Measurements from ENCODE around the gene MARCHF10. TPM values are rescaled to one million over a fixed set of nuclear protein-coding genes. Genes with fewer than 3 reads are reported as not detected.

MARCHF10 gene
- total RNA-seq, 1 donor from 2014 or later, result not detected

DNA sequence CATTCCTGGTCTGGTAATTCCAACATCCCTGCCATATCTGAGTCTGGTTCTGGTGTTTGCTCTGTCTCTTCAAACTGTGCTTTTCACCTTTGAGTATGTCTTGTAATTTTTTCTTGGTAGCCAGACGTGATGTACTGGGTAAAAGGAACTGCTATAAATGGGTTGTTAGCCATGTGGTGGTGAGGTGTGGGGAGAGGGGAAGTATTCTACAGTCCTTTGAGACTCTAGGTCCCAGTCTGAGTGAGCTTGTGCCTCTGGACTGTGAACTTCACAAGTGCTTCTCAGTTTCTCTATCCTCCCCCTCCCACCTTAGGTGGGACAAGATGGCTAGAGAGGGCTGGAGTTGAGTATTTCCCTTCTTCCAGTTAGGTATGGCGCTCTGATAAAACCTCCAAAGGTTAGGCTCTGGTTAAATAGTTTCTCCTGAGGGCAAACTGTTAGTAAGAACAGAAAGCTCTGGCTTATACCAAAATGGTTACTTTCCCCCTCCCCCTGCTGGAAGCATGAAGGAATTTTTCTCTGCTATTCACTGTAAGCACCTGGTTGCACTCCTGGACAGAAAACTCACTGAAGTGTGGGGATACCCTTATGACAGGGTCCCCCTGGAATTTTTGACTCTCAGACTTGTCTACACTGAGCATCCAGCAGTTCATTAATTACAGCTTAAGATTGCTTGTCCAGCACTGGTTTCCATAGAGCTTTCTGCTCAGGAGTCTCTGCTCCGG lies 87.8 kb downstream of the MARCHF10 start:
- no peak for DNase-seq (ENCODE audit: extremely low read depth, low read depth, low spot score)

DNA sequence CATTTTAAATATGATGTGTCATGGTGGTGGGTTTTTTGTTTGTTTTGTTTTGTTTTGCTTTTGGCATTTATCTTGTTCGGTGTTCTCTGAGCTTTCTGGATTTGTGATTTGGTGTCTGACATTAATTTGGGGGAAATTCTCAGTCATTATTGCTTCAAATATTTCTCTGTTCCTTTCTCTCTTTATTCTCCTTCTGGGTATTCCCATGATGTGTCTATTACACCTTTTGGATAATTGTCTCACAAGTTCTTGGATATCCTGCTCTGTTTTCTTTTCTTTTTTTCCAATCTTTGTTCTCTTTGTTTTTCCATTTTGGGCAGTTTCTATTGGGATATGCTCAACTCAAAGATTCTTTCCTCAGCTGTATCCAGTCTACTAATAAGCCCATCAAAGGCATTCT lies 88.5 kb downstream of the MARCHF10 start:
- no peak for DNase-seq (ENCODE audit: extremely low read depth, low read depth, low spot score)

DNA sequence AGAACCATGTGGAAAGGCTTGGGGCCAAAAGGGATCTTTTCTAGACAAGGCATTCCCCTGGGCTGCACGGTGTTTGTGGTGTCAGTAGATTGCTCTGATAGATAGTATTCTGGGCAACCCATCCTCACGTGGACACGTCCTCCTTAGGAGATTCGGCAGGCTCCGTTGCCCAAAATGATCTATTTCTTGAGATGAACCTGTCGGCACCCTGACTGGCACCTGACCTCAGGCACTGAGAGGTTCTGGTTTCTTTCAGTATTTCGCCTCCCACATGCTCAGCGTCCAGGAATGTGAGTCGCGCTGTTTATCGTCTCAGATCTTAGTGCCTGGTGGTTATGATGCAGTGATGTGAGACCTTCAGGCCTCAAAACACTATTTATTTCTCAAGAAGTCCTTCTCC lies 89.7 kb downstream of the MARCHF10 start:
- no peak for DNase-seq (ENCODE audit: extremely low read depth, low read depth, low spot score)

DNA sequence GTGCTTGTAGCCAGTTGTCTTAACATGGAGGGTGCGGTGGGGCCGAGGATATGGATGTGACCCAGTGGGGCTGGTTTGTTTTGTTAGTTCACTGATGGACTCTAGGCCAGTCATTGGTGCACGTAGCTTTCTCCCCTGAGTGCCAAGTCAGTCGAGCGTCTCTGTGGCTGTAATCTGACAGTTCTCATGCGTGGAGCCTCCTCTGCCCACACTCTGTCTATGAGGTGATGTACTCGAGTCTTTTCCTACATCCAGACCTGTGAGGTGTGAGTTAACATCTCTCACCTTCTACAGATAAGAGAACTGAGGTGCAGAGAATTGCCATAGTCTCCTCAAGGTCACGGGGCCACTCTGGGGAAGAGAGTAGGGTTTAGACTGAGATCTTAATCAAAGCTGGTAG lies 90.2 kb downstream of the MARCHF10 start:
- DNase-seq (ENCODE audit: extremely low read depth, low read depth, low spot score), result no peak

DNA sequence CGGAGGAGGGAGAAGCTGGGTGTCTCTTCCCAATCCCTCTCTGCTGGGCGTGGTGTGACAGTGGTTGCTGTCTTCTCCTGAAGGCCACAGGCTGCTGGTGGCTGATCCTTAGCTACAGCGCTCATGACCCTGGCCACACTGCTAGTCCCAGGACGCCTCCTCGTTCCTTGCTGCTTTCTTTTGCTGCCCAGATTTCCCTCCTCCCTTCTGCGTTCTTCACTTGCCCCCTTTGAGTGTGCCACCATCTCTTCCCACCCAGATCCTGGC lies 90.6 kb downstream of the MARCHF10 start:
- DNase-seq (ENCODE audit: extremely low read depth, low read depth, low spot score), result no peak

DNA sequence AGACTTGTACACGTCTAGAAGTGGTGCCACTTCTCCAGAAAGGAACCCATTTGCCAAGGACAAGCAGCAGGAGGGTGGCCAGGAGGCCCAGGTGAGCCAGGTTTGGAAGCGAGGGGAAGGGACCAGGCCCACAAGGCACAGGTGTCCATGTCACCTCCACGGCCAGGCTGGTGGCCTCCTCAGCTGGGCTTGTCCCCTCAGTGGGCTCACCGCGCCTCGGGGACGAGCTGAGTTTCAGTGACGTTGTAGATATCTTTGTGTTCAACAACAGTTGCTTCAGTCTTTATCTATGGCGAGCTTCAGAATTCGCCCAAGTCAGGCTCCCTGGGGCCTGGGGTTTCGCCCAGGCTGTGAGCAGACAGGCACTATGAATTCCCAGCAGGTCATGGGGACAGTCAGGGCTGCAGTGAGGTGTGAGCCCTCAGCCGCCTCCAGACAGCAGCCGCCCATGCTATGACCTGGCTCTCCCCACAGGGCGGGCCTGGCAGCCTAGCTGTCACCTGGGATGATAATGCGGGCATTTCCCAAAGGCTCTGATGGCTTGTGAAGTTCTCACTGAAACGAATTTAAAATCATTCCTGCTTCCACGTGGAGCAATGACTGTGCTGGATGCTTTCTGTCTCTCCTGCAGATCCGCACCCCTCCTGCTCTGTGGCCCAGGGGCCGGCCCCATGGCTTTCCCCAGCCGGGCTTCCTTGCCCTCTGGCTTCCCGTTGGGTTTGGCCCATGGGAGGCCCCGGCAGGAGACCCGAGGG lies 91.1 kb downstream of the MARCHF10 start:
- DNase-seq (ENCODE audit: extremely low read depth, low read depth, low spot score), result no peak

DNA sequence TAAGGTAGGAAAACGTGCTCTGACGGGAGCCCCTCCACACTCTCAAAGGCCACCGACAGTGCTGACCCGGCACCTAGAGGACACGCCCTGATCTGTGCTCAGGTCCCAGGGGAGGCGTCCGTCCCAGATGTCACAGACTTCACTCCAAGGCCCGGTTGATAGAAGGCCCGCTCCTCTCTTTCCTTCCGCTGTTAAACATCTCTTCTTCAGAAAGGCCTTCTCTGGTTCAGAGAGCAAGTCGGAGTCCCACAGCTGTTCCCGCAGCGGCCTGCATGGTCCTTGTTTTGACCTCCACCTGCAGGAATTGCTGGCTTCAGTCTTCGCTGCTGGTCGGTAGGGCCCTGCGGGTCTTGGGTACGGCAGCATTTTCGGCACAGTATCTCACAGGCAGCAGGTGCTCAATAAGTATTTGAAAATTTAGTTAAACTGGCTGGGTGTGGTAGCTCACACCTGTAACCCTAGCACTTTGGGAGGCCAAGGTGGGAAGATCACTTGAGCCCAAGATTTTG lies 92.2 kb downstream of the MARCHF10 start:
- DNase-seq (ENCODE audit: extremely low read depth, low read depth, low spot score), result no peak

DNA sequence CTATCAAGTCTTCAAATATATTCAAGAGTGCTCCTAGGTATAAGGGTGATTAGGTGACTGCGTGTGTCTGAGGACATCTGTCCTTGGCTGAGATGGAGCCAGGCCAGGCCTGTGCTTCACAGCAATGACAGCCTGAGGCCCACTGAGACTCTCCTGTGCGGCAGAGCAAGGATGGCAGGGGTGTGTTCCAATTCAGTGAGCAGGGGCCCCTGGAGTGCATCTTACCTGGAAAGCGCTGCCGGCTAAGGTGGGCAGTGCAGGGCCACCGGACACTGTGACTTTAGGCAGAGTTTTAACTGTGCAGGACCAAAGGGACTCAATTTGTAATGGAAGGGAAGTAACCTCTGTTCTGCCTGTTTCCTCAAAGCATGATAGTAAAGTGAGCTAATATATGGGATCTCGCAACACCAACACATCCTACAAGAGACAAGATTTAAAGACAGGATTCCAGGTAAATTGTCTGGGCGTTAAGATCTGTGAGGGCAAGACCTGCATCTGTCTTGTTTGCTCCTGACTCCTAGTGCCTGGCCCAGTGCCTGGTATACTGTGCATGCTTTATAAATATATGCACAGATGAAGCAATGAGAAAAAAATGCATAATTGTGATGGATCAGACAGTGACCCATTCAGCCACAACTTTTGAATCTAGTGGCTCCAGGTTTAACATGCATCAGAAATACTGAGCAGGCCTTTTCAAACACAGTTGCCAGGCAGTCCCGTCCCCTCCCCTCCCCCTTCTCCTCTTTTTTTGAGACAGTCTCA lies 93.9 kb downstream of the MARCHF10 start:
- DNase-seq (ENCODE audit: extremely low read depth, low read depth, low spot score), result no peak

DNA sequence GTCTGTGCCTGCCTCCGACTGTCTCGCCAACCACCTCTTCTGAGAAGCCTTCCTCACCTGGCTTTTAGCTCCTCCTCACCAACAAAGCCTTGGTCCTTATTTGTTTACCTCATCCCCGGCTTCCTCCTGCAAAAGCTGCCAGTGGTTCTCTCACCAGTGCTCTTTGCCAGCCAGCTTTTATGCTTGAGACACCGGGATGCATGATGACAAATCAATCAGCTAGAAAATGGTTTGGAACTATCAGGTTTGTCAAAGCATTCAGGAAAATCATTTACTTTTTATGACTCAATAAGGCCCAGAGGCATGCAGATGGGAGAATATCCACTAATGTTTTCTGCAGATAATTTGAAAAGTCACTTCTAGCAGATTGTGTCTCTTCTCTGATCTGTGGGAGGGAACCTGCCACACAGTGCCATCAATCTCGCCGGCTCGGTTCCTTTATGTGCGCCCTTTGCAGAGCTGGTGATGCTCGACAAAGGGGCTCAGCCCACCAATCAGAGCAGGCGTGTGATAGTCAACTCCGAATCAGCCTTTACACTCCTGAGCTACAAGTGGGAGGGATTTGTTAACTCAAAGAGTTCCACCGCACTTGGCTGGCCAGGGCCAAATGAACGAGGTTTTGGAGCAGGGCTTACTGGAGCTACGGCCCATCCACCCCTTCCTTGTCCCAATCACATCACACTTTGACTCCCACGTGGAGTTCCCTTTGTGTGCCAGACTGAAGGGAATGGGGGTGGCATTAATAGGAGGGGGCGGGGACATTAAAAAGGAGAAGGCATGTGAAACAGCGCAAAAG lies 94.8 kb downstream of the MARCHF10 start:
- no peak for DNase-seq (ENCODE audit: extremely low read depth, low read depth, low spot score)

DNA sequence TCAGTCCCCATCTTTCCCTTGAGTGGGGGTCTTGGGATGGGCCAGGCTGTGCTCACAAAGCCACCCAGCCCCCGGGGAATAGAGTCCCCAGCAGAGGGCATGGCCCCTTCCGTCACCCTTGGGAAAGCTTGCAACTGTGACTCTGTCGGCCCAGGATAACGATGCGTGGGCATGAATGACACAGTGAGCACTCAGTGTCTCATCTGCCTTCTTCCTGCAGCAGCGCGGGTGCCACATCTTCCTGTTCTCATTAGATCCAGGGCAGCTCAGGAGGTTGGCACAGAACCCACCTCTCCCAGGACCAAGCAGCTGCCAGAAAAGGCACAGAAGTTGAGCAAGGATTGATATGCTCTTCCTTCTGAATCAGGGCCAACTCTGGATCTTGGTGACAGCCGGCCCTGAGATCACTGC lies 95.9 kb downstream of the MARCHF10 start:
- DNase-seq (ENCODE audit: extremely low read depth, low read depth, low spot score), result no peak

DNA sequence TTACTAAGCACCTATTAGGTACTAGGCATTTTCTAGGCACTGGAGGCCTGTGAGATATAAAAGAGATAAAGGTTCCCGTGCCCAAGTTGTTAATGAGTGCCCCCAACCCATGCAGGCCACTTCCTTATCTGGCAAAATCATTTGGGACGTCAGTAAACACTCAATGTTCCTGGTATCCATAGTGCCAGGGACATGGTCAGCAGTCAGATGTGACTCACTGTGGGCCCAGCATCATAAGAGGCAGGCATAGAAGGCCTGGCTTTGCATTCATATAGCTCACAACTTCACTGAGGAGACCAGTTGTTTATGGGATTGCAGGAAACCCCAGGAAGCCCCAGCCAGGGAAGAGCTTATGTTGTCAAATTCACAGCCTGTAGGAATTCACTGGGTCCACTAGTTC lies 99.5 kb downstream of the MARCHF10 start:
- DNase-seq (ENCODE audit: extremely low read depth, low read depth, low spot score), result no peak

DNA sequence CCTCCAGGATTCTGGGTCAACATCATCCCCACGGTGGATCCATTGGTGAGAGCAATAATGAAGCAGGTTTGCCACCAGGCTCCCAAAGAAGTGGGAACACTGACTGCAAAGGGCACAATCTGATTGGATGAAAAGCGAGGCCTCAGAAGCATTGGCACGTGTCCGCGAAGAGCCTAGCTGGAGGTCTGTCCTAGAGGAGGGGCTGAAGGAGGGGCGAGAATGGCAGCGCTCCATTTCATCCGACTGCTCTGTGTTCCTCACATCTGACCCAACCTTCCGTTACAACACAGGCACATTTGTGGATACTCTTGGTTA lies 100.7 kb downstream of the MARCHF10 start:
- DNase-seq (ENCODE audit: extremely low read depth, low read depth, low spot score), result no peak

DNA sequence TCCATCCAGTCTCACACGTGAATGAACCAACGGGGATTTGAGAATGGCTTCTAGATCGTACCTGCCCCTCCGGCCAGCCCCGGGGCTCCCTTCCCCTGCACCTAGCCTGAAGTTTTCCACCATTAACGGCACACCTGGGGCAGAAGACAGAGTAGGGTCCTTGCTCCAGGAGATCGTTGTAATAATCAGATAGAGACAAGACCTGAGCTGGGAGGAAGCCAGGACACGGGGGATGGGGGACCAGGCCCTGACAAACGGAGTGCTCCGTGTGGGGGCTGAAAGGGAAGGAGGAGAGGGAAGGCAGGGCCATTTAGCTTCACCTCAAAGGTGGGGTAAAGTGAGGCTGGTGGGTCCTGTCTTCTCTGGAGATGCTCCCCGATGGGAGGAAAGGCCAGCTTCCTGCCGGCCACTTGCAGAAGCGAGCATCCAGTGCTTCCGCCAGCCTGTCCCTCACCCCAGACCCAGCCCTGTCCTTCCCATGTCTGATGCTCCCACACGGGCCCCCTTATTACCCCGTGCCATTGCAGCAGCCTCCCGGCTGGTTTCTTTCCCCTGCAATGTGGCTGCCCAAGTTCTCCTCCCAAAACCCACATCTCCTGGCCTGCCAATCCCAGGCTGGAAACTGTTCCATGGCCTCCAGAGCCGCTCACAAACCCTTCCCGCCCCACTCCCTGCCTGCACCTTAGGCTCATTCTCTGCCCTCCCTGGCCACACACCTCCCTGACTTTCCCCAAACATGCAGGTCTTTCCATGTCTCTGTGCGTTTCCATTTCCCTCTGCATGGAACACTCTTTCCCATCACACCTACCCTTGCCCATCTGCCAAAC lies 101.3 kb downstream of the MARCHF10 start:
- DNase-seq (ENCODE audit: extremely low read depth, low read depth, low spot score), result no peak

DNA sequence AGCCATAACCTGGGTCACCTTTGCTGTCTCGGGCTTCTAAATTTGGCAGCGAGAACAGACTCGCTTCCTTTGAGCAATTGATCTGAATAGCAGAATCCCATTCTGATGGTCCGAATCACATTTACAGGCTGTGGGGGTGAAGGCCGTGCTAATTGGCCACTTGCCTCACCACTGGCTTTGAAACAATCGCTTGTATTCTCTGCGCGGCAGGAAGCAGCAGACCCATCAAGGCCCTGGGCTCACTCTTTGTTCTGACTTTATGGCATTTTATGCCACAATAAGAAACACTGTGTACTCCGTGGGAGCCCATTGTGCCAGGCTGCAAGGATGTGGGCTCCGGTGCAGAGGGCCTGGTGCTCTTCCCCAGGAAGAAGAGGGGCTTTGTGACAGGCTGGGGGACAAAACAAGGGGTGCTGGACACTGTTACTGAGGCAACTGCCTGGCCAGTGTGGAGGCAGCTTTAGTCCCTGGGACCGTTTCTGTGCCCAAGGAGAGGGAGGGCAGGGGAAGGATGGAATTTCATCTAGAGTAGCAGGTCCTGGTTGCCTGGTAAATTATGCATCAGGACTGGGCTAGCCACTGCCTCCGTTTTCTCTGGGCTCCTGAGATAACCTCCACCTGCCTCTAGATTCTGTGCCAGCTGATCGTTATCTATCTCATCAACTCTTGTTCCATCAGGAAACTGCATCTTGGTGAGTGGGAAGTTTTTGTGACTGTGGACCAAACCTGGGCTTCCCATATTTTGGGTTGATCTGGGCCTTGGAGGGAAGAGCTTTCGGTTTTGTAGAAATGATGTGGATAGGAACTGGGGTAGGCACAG lies 102.1 kb downstream of the MARCHF10 start:
- no peak for DNase-seq (ENCODE audit: extremely low read depth, low read depth, low spot score)

DNA sequence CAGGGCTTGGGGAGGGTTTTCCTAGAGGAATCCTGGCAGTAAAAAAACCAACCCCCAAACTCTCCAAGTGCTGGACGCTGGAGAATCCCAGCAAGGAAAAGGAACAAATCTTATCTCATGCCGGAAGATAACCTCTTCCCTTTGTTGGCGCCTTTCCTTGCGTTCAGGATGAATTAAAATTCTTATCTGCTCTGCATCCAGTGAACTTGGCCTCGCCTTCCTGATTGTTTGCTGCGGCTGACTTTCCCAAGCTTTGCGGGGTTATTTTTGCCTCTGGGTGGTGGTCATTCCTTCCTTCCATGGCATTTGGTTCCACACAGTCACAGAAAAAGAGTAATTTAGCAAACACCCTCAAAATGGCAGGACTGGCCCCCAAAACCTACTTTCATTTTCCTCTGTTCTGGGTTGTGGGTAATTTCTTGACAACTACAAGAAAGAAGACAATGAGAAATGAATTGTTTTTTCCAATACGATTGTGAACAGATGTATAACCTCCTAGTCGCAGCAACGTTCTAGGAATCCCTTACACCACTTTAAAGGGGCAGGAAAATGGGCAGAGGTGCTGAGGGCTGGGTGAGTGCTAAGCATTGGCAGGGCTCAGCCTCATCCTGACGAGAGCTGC lies 102.8 kb downstream of the MARCHF10 start:
- no peak for DNase-seq (ENCODE audit: extremely low read depth, low read depth, low spot score)

DNA sequence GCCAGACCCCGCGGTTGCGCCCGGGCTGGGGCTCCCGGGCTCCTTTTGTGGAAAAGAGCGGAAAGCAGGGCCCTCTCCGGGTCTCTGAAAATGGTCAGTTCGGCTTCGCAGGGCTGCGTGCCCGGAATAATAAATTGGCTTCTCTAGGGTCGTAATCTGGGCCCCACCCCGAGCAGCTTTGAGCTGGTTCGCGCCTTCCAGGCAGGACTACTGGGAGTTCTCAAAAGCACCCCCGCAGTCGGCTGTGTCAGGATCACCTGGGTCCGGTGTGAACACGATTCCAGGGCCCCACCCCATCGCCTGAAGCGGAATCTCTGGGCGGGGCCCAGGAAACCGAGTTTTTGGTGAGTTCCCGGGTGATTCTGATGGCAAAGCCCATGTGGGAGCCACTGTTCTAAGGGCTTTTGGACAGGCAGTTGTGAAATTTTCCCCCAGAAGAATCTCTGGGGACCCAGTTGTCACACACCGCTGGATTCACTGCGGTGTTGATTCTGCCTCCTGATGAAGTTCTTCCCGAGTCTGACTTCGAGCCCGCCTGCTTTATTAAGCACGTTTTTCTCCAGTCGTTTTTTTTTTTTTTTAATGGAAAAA lies 103.6 kb downstream of the MARCHF10 start:
- DNase-seq (ENCODE audit: extremely low read depth, low read depth, low spot score), result no peak

DNA sequence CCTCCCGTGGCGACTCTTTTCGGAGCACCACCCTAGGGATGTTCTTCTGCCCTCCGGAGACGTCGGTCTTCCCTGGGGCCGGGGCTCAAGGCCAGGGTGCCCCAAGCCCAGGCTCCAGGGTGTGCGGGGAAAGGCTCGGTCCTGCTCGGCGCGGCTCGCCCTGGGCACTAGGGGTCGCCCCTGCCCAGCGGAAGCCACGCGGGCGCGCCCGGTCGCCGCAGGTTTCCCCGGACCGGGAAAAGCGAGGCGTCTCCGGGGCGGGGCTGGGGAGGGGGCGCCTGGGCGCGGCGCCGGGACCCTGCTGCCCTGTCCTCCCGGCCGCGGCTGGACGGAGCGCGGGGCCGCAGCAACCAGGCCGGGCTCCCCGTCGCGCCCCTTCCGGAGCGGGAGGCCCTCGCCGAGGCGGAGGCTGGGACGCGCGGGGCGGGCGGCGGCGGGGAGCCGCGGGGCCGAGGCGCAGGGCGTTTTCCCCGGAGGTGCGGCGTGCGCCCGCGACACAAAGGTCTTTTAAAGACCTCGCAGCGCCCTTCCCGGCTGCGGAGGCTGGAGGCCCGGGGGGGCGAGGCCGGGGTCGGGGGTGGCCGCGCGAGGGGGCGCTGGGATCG lies 104.2 kb downstream of the MARCHF10 start:
- DNase-seq (ENCODE audit: extremely low read depth, low read depth, low spot score), result no peak

DNA sequence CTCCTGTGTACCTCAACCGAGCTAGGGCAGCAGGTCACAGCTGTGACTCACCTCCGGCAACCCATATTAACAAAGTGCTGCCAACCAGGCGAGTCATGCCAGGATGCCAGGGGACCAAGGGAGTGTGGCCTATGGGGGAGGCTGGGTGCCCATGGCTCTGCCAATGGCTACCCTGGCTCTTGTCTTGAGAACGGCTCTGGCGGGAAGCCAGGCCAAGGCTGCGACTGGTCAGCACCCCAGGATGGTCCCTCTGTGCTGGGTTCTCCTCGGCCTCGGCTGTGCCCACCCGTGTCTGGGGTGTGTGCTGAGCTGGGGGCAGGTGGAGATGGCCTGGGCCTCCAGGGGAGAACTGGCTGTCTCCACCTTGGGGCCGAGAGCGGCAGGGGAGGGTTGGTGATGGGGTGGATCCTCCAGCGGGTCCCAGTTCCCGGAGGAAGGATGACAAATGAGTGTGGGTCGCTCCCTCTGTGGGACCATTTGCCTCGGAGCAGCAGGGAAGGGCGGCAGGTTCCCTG lies 104.8 kb downstream of the MARCHF10 start:
- no peak for DNase-seq (ENCODE audit: extremely low read depth, low read depth, low spot score)

All from glomerular endothelial cell (primary cell).